H1 (cell line): ENCODE results near the gene ARF6. TPM values are rescaled to one million over a fixed set of nuclear protein-coding genes. Genes with fewer than 3 reads are reported as not detected.

Experiments used
- CTCF ChIA-PET: fragments of 300-600 bp; sonication (Branson Sonifier 250); formaldehyde crosslinking; loops from one replicate; lab custom pipeline; 2021; ENCODE audit not compliant: partially characterized antibody; lab: Charles Lee
- POLR2A ChIA-PET: fragments of 300-600 bp; sonication (Branson Sonifier 250); formaldehyde crosslinking; loops from one replicate; lab custom pipeline; 2021; ENCODE audit warnings: inconsistent platforms; ENCODE audit not compliant: partially characterized antibody; lab: Charles Lee
- DNase-seq, 2 experiments: peaks; one replicate each; pipeline versions ENCODE4 v3.0.0 to v3.0.0-alpha.2; 2010 to 2022; ENCODE audit warnings: low spot score in 2 of 2, low read depth in 1 of 2, mixed read lengths in 1 of 2
- FAIRE-seq: peaks from 2 replicates; lab custom pipeline; 2011; peaks lifted over from hg19 to GRCh38; lab: Jason Lieb, UNC
- H2AFZ ChIP-seq: 2 replicates; pipeline ENCODE4 v1.8.1; 2012; ENCODE audit warnings: low read length, inconsistent platforms
- H2AK5ac ChIP-seq: 2 replicates; pipeline ENCODE4 v1.6.1; 2013; ENCODE audit warnings: low read depth, low read length
- H2BK120ac ChIP-seq: replicated peaks from 2 replicates; pipeline ENCODE3; 2013; ENCODE audit warnings: low read depth, low read length, inconsistent platforms
- H2BK12ac ChIP-seq: 2 replicates; pipeline ENCODE4 v1.6.1; 2013; ENCODE audit warnings: low read depth, low read length
- H2BK15ac ChIP-seq: 2 replicates; pipeline ENCODE4 v1.6.1; 2013; ENCODE audit warnings: low read length
- H2BK20ac ChIP-seq: 2 replicates; pipeline ENCODE4 v1.6.1; 2013; ENCODE audit warnings: low read length
- H2BK5ac ChIP-seq: 2 replicates; pipeline ENCODE4 v1.6.1; 2013; ENCODE audit warnings: low read depth, low read length
- H3K14ac ChIP-seq: 2 replicates; pipeline ENCODE4 v1.6.1; 2013; ENCODE audit warnings: inconsistent platforms; ENCODE audit not compliant: insufficient read length
- H3K18ac ChIP-seq: 2 replicates; pipeline ENCODE4 v1.6.1; 2013; ENCODE audit warnings: low read length; ENCODE audit errors: extremely low read depth
- H3K23ac ChIP-seq: 2 replicates; pipeline ENCODE4 v1.6.1; 2013; ENCODE audit warnings: inconsistent platforms; ENCODE audit not compliant: insufficient read length
- H3K23me2 ChIP-seq: 2 replicates; pipeline ENCODE4 v1.6.1; 2013; ENCODE audit warnings: low read depth, low read length
- H3K27ac ChIP-seq: 2 replicates; pipeline ENCODE4 v1.6.1; 2011; ENCODE audit warnings: low read depth, low read length, inconsistent platforms
- H3K27me3 ChIP-seq, 4 experiments: replicated peaks in 1 of 4; 1 replicate in 1 of 4; 2 replicates in 3 of 4; pipeline versions ENCODE4 v1.6.1 to v1.8.1; 2011 to 2013; ENCODE audit warnings: low read length in 3 of 4, mild to moderate bottlenecking in 3 of 4, inconsistent platforms in 2 of 4, mixed read lengths in 2 of 4, moderate library complexity in 1 of 4; ENCODE audit not compliant: control insufficient read depth in 3 of 4, insufficient read depth in 3 of 4; ENCODE audit errors: extremely low read depth in 1 of 4
- H3K36me3 ChIP-seq, 4 experiments: 2 replicates each; pipeline versions ENCODE4 v1.6.1 to v1.8.1; 2011 to 2013; ENCODE audit warnings: mild to moderate bottlenecking in 4 of 4, low read length in 3 of 4, moderate library complexity in 2 of 4, control low read depth in 1 of 4, inconsistent platforms in 1 of 4; ENCODE audit not compliant: insufficient read depth in 4 of 4, control insufficient read depth in 2 of 4
- H3K4ac ChIP-seq: replicated peaks from 2 replicates; pipeline ENCODE3; 2013; ENCODE audit warnings: low read length, low read depth, mixed read lengths, inconsistent platforms; ENCODE audit not compliant: insufficient read length
- H3K4me1 ChIP-seq, 4 experiments: replicated peaks in 1 of 4; 1 replicate in 1 of 4; 2 replicates in 3 of 4; pipeline versions ENCODE4 v1.6.1 to v1.8.1; 2011 to 2013; ENCODE audit warnings: low read length in 3 of 4, inconsistent platforms in 2 of 4, mixed read lengths in 1 of 4; ENCODE audit not compliant: insufficient read depth in 4 of 4, control insufficient read depth in 3 of 4
- H3K4me2 ChIP-seq, 2 experiments: 2 replicates each; pipeline versions ENCODE4 v1.6.1 to v1.8.1; 2011 to 2013; ENCODE audit warnings: low read depth in 2 of 2, low read length in 2 of 2, control low read depth in 1 of 2, inconsistent platforms in 1 of 2, mild to moderate bottlenecking in 1 of 2; ENCODE audit not compliant: insufficient read depth in 1 of 2
- H3K4me3 ChIP-seq, 4 experiments: fragments of 200-600, 300-600 bp in 1 of 4; sonication (generic), shearing (Covaris generic), sonication (Bioruptor Twin) in 1 of 4; 2 replicates each; pipeline versions ENCODE4 v1.5.1 to v1.8.1; 2011 to 2016; ENCODE audit warnings: low read length in 4 of 4, low read depth in 3 of 4, control low read depth in 2 of 4, inconsistent platforms in 2 of 4, mild to moderate bottlenecking in 2 of 4, mixed read lengths in 1 of 4, moderate library complexity in 1 of 4; ENCODE audit not compliant: insufficient read depth in 2 of 4; ENCODE audit errors: extremely low read depth in 1 of 4
- H3K56ac ChIP-seq: replicated peaks from 2 replicates; pipeline ENCODE3; 2013; ENCODE audit warnings: low read depth, mild to moderate bottlenecking, mixed read lengths, low read length, inconsistent platforms; ENCODE audit not compliant: insufficient read length
- H3K79me1 ChIP-seq: 2 replicates; pipeline ENCODE4 v1.6.1; 2013; ENCODE audit warnings: low read depth, low read length, control low read depth
- H3K79me2 ChIP-seq, 2 experiments: 2 replicates each; pipeline versions ENCODE4 v1.6.1 to v1.8.1; 2012 to 2013; ENCODE audit warnings: low read length in 2 of 2, mild to moderate bottlenecking in 2 of 2, inconsistent platforms in 1 of 2; ENCODE audit not compliant: insufficient read depth in 2 of 2, control insufficient read depth in 1 of 2
- H3K9ac ChIP-seq, 4 experiments: replicated peaks in 1 of 4; 1 replicate in 1 of 4; 2 replicates in 3 of 4; pipeline versions ENCODE4 v1.6.1 to v1.8.1; 2011 to 2013; ENCODE audit warnings: low read depth in 3 of 4, low read length in 3 of 4, control low read depth in 2 of 4, mild to moderate bottlenecking in 2 of 4, moderate library complexity in 2 of 4, inconsistent platforms in 1 of 4; ENCODE audit errors: extremely low read depth in 1 of 4
- H3K9me3 ChIP-seq, 2 experiments: 2 replicates each; pipeline versions ENCODE4 v1.6.1 to v1.8.1; 2012 to 2013; ENCODE audit warnings: mild to moderate bottlenecking in 2 of 2, moderate library complexity in 2 of 2, control low read depth in 1 of 2, inconsistent platforms in 1 of 2, low read depth in 1 of 2, low read length in 1 of 2, mixed read lengths in 1 of 2; ENCODE audit not compliant: insufficient read depth in 2 of 2
- H4K20me1 ChIP-seq, 2 experiments: replicated peaks in 1 of 2; 2 replicates each; pipeline versions ENCODE3 to v1.8.1; 2011 to 2013; ENCODE audit warnings: inconsistent platforms in 2 of 2, low read length in 2 of 2, mild to moderate bottlenecking in 1 of 2; ENCODE audit not compliant: insufficient read depth in 2 of 2, control insufficient read depth in 1 of 2
- H4K5ac ChIP-seq: 2 replicates; pipeline ENCODE4 v1.6.1; 2013; ENCODE audit warnings: low read length, low read depth, mixed read lengths, inconsistent platforms; ENCODE audit not compliant: insufficient read length
- H4K8ac ChIP-seq: 2 replicates; pipeline ENCODE4 v1.8.0; 2013; ENCODE audit warnings: mild to moderate bottlenecking, moderate library complexity, low read length, inconsistent platforms; ENCODE audit not compliant: insufficient read depth; ENCODE audit errors: extremely low read depth
- H4K91ac ChIP-seq: replicated peaks from 2 replicates; pipeline ENCODE3; 2013; ENCODE audit warnings: low read length, mixed read lengths, inconsistent platforms; ENCODE audit not compliant: insufficient read length
- ATF2 ChIP-seq: IDR thresholded peaks from 2 replicates; pipeline ENCODE4 v1.6.1; 2012; ENCODE audit warnings: low read length, inconsistent platforms
- BCL11A ChIP-seq, 2 experiments: IDR thresholded peaks; one replicate each; pipeline ENCODE4 v1.6.1; 2011; ENCODE audit warnings: low read depth in 2 of 2, low read length in 2 of 2, mild to moderate bottlenecking in 2 of 2
- CHD2 ChIP-seq: IDR thresholded peaks from 2 replicates; pipeline ENCODE4 v1.6.1; 2012; ENCODE audit warnings: low read length, improper control_type of control experiment
- EZH2 ChIP-seq: fragments of 200-600 bp; sonication (generic); IDR thresholded peaks from 2 replicates; pipeline ENCODE4 v1.7.1; 2012; ENCODE audit warnings: low read depth, mild to moderate bottlenecking, moderate library complexity, low read length, inconsistent platforms; ENCODE audit not compliant: severe bottlenecking
- JUN ChIP-seq: IDR thresholded peaks from 2 replicates; pipeline ENCODE4 v1.6.1; 2011; ENCODE audit warnings: low read depth, mild to moderate bottlenecking, improper control_type of control experiment, low read length
- KDM1A ChIP-seq: fragments of 200-600, 300-600 bp; sonication (generic); IDR thresholded peaks from 2 replicates; pipeline ENCODE4 v1.7.1; 2016; ENCODE audit warnings: mild to moderate bottlenecking, low read length, borderline replicate concordance
- NRF1 ChIP-seq: IDR thresholded peaks from 2 replicates; pipeline ENCODE4 v1.6.1; 2011; ENCODE audit warnings: mild to moderate bottlenecking, low read depth, low read length, improper control_type of control experiment
- PHF8 ChIP-seq: fragments of 200-600 bp; sonication (generic); conservative IDR thresholded peaks from 2 replicates; pipeline ENCODE4 v1.7.1; 2012; ENCODE audit warnings: low read depth, mild to moderate bottlenecking, inconsistent platforms, low read length, moderate library complexity
- RAD21 ChIP-seq, 2 experiments: IDR thresholded peaks in 1 of 2; conservative IDR thresholded peaks in 1 of 2; 2 replicates each; pipeline ENCODE4 v1.6.1; 2011; ENCODE audit warnings: low read depth in 2 of 2, low read length in 2 of 2, improper control_type of control experiment in 1 of 2, inconsistent platforms in 1 of 2, mild to moderate bottlenecking in 1 of 2, moderate library complexity in 1 of 2
- WGBS, 2 experiments: shearing (Covaris generic) in 1 of 2; methylation state at CpG; one replicate each; pipeline versions ENCODE4 v1.1.6 to v1.1.7; 2013 to 2015; ENCODE audit warnings: low lambda C conversion rate in 2 of 2, mixed read lengths in 2 of 2, inconsistent platforms in 1 of 2, low coverage in 1 of 2, missing lambda C conversion rate in 1 of 2; ENCODE audit not compliant: insufficient replicate concordance in 2 of 2, insufficient coverage in 1 of 2, insufficient read length in 1 of 2; ENCODE audit errors: extremely low coverage in 1 of 2, missing lambda C conversion rate in 1 of 2; 5-methylcytosine and 5-hydroxymethylcytosine counted together
- polyA plus RNA-seq, 7 experiments: library from polyadenylated mRNA; depleted of rRNA in 3 of 7; stranded (reverse) in 5 of 7; unstranded in 2 of 7; fragments of >200 nt in 5 of 7; fragments of 200-250 nt in 2 of 7; gene quantifications; 1 replicate in 5 of 7; 2 replicates in 1 of 7; 4 replicates in 1 of 7; pipeline versions ENCODE4 v1.2.1 to v1.2.3, GENCODE V29; 2011 to 2013; ENCODE audit warnings: missing spikeins in 2 of 7, mixed read lengths in 2 of 7
- total RNA-seq: library from RNA; stranded (reverse); fragmentation: NEBNext Ultra II Directional; extraction: Animal tissue kit (Norgen Biotek cat#: 25700); gene quantifications from 2 replicates; pipeline ENCODE4 v1.2.1, GENCODE V29; 2021

ARF6 gene
- total and polyA plus RNA-seq, 2 of the 8 experiments (the other 6 are each of a cell fraction or from before 2014, with no cell fraction given): 17.2 to 56.7 TPM

- no peaks in the 10 kb centered on the region for H3K9me3 ChIP-seq
- 3% methylated on average over 26 of the region's 30 CpGs; no CpG with 5 or more reads in 1 of the 2 experiments for WGBS, 2 experiments
- TF ChIP-seq ATF2 (peak; percentile 96), BCL11A (IDR thresholded peaks at IDR 0.05; ENCODE audit: low read depth in 2 of 2, low read length in 2 of 2) (no peak), RAD21 (IDR thresholded peaks at IDR 0.05 in 1 of 2, conservative IDR thresholded peaks at IDR 0.05 in 1 of 2; ENCODE audit: low read depth in 2 of 2, low read length in 2 of 2) (peak in 1 of 2 experiments; percentile 43; a peak in 1 of 4 replicates), PHF8 (no peak), NRF1 (no peak), JUN (no peak), CHD2 (no peak), KDM1A (peak; percentile 75), EZH2 (no peak)
Measured at GRCh38 chr14:49862089-49862673, 30.7 kb upstream of the ARF6 start.

More at GRCh38 chr14:49862089-49862673, 30.7 kb upstream of the ARF6 start:
- ChIA-PET CTCF (interaction anchor here (0.6 to 7.8 kb wide), 36 partner anchors 9 to 467 kb away, joined by 3 to 90 read pairs (median 4); partner anchors contain the start of genes ARF6, KLHDC2, NEMF and VCPKMT), POLR2A (interaction anchor here (0.7 to 4.1 kb wide), 25 partner anchors 8 to 449 kb away, joined by 3 to 39 read pairs (median 4); partner anchors contain the start of genes ARF6, DNAAF2, KLHDC2 and NEMF)
- Histone ChIP-seq H3K4me2 (peak overlapping the region; percentile 72 to 91), H4K91ac (peak overlapping the region; percentile 59), H3K4me3 (peak overlapping the region; percentile 70 to 95 (median 89)), H2BK15ac (no peak overlapping the region; the same call in 1 of the 2 replicates), H3K27ac (peak overlapping the region; percentile 96), H3K4ac (no peak overlapping the region), H2BK5ac (peak overlapping the region; percentile 89), H2AFZ (peak overlapping the region; percentile 100), H3K9ac (peak overlapping the region; percentile 74 to 95 (median 94)), H3K27me3 (no peaks in the 10 kb centered on the region), H3K23ac (no peak overlapping the region), H3K56ac (no peak overlapping the region), H3K79me1 (no peaks in the 10 kb centered on the region), H2AK5ac (no peak overlapping the region), H3K79me2 (no peaks in the 10 kb centered on the region), H2BK120ac (no peak overlapping the region), H3K18ac (peak overlapping the region; percentile 96), H3K4me1 (peaks cover 0 to 4% (median 0%) of the 10 kb centered on the region in 4 experiments; a peak in 2 of 7 replicates), H4K5ac (peak overlapping the region; percentile 88), H4K20me1 (no peaks in the 10 kb centered on the region), H2BK20ac (no peak overlapping the region), H4K8ac (no peak overlapping the region), H3K14ac (no peak overlapping the region), H3K36me3 (no peaks in the 10 kb centered on the region), H2BK12ac (peak overlapping the region; percentile 85; the same call in 1 of the 2 replicates), H3K23me2 (peaks cover 8% of the 10 kb centered on the region; the same call in 1 of the 2 replicates)
- FAIRE-seq (no peak), DNase-seq (peak; percentile 69 to 93)
